NCI-H146 (cell line): ENCODE data around the gene HOXA13.
A peak's percentile ranks its signal among the peaks of the same experiment; 100 is the strongest.

Experiments used
- DNase-seq: peaks from one replicate; lab custom pipeline; 2025; lab: John Stamatoyannopoulos, UW

Gene HOXA13

DNA sequence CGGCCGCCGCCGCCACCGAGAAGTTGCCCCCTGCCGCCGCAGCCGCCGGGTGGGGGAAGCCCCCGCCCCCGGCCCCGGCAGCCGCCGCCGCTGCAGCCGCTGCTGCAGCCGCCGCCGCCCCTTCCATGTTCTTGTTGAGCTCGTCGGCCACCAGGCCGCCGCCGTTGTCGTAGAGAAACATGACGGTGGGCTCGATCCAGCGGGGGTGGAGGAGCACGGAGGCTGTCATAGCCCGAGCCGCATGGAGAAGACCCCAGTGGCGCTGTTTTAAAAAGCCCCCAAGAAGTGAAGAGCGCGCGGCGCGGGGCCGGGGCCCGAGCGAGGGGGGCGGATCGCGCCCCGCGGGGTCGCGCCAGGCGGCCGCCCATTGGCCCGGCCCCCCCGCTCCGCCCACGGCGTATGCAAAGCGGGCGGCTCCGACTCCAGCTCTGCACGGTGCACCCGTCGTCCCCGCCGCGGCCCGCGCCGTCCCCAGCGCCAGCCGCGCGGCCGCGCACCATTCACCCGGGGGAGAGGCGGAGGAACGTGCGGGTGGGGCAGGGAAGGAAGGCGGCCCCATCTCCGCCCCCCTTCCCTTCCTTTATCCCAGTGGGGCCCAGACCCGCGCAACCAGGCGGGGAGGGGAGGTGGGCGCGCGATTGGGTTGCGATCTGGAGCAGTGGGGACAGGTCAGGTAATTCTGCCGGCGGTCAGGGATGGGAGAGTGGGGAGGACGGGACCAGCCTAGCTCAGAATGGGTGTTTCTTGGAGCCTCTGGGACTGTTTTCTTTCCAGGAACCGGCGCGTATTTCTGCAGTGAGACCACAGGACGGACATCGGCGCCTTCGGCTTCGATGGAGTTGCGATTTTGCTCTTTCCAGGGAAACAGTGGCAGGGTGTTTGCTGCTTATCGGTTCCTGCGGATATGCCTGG, at the start of gene HOXA13:
HOXA13 (minus strand) TSS at position 243 of the 912 bp plus-strand sequence; CDS start at position 229, 14 bp downstream.
- DNase-seq: peak; percentile 70

DNA sequence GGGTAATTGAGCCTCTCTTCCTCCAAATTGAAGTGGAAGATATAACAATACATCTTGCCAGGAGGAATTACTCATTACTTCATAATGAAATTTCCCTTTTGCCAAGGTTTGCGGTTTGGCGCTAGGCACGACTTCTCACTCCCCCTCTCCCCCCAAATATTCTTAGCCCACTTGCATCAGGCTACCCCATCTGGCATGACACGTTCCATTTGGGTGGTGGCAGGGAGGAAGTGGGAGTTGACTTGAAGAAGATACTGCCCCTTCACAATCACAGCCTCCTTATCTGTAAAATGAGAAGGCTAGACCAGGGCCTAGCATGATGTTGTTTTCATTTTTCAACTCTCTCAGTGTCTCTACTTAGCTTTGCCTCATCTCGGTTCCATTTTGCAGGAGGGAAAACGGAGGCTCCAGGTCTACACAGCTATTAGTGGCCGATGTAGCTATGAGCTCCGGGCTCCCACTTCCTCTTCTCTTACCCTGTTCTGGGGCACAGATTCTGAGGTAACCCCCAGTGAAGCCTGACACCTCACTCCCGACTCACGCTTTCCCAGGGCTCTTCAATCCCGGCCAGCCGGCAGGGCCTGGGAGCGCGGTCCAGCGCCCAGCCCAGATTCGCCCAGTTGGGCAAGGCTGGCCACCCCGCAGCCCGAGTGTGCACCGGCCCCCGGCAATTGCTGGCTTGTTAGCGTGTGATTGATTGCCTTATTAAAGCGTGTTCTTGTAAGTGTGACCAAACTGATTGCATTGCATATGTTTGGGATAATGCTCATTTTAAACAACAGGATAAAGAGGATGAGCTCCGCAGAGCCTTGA, 49.2 kb upstream of the HOXA13 start:
- no peak for DNase-seq

DNA sequence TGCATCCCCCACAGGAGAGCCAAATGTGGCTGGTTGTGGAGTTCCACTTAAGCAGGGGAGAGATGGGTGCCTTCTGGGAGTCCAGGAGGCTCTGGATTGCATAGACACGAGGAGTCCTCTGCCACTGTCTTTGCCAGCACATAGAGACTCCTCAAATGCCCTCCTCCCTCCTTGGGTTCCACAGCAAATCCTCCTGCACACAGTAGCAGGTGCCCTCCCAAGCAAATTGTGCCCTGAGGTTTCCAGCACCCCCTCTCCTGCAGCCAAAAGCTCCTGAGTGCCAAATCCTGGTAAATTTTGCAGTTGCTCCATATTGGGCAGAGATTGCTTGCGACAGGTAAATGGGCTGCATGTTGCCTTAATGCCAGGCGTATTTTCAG, 48.5 kb upstream of the HOXA13 start:
- DNase-seq: no peak

DNA sequence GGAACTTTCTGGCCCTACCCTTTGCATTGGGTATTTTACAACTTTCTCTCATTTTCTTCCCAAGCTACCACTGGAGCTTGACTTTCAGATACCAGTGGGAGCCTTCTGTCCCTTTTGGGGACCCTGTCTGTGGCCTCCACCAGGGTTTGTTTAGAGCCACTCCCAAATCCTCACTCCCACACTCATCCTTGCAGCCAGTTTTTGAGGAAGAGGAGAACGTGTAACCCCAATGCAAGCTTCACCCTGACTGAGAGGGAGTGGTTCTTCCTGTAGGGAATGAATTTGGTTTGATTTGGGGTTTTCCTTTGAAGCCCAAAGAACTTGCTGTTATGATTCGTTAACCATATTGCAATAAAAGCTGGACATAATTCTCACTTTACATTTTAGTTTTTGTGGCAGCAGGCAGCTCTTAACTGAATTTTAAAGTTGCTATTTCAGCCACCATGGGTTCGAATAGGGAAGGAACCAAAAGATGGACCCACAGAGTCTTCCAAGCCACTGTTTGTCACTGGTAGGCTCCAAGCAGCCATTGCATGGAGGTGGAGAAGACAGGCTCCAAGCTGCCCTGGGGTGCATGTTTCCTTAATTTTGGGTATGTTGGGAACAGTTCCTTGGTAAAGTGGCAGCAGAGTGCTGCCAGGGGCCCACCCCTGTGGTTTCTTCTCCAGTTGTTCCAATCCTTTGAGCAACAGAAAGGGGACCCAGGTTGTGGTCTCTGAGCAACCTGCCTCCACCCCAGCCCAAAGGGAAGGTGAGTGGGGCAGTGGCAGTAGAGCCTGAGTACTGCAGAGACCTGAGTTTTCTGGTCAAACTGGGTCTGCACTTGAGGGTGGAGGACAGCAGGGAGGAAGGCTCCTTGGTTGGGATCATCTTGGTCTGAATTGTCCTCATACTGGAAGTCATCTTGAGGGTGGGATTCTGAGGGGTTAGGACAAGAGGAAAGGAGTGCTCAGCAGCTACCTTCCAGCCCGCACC, 47.8 kb upstream of the HOXA13 start:
- DNase-seq: no peak

DNA sequence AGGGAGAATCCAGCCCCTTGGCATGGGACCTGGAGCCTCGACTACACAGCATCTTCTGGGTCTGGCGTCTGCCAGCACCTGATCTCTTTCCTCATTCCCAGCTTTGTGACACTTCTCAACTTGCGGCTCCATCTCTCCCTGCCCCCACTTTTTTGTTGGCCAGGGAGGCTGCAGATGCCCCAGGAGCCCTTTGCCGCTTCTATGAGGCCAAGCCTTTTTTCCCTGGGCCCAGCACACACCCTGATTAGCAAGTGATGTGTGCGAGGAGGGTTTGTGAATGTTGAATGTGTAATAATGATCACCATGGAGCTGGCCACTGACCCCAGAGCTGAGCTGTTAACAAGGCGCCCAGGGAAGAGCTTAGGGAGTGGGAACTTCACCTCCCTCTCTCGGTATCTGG, 47.1 kb upstream of the HOXA13 start:
- no peak for DNase-seq

DNA sequence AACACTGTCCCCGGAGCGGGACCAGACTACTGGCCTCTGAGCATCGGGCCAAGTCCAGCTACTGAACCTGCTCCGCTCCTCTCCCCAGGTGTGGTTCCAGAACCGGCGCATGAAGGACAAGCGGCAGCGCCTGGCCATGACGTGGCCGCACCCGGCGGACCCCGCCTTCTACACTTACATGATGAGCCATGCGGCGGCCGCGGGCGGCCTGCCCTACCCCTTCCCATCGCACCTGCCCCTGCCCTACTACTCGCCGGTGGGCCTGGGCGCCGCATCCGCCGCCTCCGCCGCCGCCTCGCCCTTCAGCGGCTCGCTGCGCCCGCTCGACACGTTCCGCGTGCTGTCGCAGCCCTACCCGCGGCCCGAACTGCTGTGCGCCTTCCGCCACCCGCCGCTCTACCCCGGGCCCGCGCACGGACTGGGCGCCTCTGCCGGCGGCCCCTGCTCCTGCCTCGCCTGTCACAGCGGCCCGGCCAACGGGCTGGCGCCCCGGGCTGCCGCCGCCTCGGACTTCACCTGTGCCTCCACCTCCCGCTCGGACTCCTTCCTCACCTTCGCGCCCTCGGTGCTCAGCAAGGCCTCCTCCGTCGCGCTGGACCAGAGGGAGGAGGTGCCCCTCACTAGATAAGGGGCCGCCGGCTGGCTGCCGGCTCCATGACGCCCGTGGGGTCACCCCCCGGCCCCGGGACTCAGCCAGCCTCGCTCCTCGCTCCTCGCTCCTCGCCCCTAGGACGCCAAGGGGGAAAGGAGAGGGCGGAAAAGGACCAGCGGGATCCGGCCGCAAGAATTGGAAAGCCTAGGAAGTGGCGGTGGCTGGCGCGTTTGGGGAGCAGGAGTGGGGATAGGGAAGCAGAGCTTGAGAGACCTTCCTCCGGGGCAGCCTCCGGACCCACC, 46.2 kb upstream of the HOXA13 start:
- DNase-seq: peak; percentile 25

DNA sequence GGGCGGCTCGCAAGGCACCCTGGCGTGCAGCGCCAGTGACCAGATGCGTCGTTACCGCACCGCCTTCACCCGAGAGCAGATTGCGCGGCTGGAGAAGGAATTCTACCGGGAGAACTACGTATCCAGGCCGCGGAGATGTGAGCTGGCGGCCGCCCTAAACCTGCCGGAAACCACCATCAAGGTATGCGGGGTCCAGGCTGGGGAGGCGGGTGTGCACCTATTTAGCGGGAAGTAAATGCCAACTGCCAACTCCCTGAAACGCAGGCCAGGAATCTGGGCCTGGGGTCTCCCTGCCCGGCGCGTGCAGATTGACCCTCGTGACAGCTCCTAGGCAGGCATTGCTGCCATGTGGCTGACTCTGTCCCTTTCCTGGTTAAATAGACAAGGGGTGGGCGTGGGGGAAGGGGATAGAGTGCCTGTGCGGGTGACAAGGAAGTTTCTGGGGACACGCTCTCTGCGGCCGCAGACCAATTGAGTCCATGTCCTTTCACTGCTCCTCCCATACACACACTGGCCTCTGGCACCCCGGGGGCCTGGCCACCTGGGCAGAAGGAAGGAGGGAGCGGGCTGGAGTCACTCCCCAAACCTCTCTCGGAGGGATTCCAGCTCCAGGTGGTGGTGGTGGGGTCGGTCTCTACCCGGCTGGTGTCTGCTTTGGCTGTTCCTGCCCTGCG, 45.4 kb upstream of the HOXA13 start:
- DNase-seq: no peak

DNA sequence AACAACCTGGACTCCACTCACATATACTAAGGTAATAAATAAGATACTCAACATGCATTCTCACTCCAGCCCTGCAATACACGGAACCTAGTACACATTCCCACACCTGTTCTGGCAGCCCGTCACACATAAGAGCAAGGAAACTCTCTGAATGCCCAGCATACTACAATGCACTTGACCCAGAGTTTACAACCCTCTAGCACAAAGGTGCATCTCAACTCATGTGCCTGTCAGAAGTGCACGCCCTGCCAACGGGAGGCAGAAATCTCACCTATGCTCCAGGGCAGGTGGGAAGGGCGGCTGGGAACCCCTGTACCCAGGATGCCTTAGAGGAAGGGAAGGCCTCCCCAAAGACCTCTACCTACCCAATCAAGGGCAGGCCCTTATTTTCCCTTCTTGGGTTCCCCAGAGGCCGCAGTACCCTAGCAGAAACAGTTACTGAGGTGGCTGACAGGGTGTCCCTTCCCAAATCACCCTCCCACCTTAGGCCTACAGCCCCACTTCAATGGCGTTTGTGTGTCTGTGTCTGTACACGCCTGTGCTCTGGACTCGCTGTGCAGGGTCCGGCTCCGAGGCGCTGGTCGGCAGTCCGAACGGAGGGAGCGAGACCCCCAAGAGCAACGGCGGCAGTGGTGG, 44.7 kb upstream of the HOXA13 start:
- no peak for DNase-seq

DNA sequence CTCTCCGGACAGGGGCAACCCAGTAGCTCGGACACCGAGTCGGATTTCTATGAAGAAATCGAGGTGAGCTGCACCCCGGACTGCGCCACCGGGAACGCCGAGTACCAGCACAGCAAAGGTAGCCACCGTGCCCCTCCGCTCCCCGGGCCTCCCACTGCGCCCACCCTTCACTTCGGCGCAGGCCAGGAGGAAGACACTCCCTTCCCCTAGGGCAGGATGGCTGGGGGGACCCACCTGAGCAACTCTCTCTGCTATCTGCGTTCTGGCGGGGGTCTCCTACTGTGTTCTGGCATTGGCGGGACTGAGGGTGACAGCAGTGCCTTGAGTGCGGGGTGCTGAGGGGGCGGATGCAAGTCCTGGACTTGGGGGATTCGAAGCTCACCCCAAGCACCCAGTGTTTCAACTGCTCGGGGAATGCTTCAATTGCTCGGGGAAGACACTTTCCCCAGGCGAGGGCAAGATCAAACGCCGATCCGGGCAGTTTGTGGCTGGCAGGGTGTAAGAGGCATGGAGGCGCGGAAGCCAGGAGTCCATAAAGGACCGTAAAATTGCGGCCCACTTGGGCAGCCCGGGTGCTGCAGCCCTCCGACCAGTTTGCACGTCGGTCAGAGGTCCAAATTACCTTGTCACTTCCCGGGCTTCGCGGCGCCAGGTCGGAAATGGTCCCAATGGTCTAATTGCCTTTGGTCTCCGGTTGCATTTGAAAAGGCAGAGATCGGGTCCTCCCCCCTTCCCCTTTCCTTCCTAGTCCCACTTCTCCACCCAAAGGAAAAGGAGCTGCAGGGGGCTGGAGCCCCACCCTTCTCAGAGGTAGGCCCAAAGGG, 43.7 kb upstream of the HOXA13 start:
- DNase-seq: no peak

DNA sequence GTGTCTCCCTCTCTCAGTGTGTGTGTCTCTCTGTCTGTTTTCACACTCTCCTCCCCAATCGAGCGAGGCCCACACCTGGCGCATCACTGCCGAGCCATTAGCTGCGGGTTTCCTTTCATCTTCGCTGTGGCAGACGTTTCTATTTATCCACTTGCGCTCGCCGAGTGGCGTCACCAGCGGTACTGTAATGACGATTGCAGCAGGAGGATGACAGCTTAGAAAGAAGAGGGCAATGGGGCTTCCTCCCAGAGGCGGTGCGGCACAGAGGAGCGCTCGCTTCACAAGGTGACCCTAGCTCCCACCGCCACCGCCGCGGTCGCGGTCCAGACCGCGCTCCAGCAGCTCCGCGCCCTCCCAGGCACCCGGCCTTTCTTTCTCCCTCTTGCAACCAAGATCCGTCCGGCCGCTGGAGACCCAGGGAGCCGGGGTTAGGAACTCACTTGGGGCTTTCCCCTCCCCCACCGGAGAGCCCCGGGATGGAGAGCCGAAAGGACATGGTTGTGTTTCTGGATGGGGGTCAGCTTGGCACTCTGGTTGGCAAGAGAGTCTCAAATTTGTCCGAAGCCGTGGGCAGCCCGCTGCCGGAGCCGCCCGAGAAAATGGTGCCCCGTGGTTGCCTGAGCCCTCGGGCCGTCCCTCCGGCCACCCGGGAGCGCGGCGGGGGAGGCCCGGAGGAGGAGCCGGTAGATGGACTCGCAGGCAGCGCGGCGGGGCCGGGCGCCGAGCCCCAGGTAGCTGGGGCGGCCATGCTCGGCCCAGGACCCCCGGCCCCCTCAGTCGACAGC, 42.9 kb upstream of the HOXA13 start, which contains the start of gene EVX1:
EVX1 (plus strand) TSS at position 248 of the 785 bp plus-strand sequence; CDS start at position 477, 229 bp downstream.
- peak; percentile 65 for DNase-seq

DNA sequence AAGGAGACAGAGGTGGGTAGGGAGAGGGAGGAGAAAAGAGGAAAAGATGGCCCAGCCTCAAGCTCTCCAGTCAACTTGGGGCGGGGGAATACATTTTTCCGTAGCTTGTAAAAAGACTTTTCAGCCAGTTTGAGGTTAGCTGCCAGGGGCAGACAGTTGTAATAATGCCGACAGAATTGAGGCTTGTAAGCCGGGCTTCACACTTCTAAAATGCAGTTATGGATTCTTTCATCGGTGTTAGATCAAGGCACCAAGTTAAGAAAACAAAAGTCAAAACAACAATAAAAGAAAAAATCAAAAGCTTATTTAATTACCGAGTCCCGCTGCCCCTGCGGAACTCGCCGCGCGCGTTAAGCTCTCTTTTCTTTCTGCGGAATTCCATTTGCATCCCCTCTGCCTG, 42.3 kb upstream of the HOXA13 start:
- no peak for DNase-seq

DNA sequence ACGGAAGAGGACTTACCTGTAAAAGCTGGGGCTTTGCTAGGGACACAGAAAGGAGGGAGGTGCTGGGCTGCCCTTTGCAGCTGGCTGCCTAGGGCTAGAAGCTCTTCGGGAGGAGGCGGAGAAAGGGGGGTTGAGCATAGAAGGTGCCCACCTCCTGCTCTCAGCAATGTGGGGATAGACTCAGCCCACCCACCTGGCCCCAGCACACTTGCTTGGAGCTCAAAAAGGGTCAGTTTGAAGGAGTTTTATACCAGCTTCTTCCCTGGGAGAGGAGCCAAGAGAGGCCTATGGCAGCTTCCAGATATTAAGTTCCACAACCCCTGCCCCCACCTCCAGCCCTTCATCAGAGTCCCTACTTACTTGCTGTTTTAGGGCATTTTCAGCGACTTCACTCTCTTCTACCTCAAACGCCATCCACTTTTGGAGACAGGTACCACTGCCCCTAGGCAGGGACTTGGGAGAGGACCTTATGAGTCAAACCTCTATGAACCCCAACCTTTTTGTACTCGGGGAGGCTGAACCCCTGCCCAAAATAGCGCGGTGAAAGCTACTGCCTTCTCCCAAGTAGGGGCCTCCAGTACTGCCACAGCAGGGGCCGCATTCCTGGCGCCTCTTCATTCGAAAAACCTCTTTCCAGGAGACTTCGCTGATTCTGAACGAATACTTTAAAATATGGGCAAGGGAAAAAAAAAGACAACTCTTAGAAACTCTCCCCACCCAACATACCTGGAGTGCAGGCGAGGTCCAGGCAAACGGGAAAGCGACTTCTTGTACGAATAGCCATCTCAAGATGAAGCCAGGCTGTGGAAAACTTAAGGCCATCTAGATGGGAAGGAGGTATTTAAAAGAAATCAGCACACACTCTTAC, 41.5 kb upstream of the HOXA13 start:
- no peak for DNase-seq

DNA sequence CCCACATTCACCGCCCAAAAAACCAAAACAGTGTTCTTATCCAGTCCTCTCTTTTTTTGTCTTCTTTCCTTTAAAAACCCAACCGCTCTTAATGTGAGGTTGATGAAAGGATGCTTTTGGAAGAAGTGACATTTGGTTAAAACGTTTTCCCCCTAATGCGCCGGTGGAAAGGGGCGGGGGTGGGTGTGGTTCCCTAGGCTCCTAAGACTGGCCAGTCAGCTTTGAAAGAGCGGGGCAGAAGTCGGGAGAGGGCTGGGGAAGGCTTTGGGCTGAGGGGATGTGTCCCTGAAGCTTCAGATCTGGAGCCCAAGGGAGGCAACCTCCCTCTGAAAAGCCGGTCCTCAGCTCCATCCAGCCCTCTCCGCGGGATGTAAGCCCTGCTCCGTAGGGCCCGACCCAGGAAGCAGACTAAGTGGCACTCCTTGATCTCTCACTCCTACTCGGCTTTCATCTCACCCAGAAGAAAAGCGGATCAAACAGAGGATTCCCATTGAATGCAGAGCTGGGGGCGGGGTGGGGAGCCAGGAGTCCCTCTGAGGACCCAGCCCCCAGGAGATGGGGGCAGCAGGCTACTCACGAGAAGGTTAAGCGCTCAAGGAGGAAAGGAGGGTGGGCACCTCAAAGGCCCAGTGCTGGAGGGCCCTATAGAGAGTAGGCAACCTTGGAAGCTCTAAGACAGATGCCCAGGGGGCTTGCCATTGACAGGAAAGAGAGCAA, 40.3 kb upstream of the HOXA13 start:
- no peak for DNase-seq

DNA sequence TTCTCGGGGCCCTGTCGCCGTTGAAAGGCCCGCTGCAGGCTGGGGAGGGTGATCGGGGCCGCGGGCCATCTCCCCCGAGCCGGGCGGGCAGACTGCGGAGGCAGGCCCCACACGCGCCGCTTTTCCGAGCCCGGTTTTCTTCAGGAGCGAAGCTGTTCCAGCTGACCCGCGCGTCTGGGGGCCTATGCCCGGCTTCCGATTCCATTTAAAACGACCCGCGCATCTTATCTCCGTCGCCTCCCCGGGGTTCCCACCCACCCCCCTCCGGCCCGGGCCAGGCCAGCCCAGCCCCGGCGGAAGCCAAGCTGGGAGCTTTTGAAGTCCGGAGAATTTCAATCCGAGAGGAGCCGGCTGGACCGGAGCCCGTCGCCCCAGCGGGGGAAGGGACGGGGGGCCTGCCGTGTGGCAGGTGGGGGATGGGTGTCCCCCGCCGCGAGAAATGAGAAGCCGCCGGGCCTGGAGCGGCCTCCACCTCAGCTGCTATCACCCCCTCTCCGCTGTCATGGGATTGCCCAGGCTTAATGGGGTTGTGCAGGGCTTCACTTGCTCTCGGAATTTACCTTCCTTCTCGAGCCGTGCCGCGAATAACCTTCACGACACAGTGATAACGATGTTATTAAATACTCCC, 39.6 kb upstream of the HOXA13 start:
- DNase-seq: no peak

DNA sequence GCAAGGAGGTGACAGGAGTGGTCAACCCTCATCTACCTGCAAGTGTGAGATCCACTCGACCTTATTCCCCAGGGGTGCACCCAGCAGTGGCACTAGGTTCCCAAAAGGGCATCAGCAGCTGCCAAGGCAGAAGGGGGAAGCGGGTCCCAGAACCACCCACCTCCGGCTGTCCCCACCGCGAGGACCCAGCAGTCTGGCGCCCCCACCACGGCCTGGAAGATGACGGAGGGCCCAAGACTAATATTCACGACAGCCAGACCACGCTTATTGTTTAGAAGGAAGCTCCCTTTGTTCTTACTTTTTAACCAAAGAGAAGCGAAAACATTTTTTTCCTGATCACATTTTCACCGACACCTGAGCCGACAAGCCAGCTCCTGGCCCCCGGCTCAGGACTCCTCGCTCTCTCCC, 39.1 kb upstream of the HOXA13 start:
- no peak for DNase-seq
